Measurements from ENCODE around the gene DMD. TPM values are rescaled to one million over a fixed set of nuclear protein-coding genes. Genes with fewer than 3 reads are reported as not detected.

DMD gene
- total RNA-seq, 4 donors from 2014 or later, result 2.2 to 26.7 (median 7.8) TPM

GRCh38 chrX:31098079-31098478 lies 2113.3 kb downstream of the DMD start:
- DNase-seq, result no peak
- Histone ChIP-seq H3K36me3 (no peaks in the 10 kb centered on the region), H3K27me3 (no peaks in the 10 kb centered on the region), H3K4me1 (no peaks in the 10 kb centered on the region), H3K4me3 (no peak overlapping the region), H3K27ac (no peak overlapping the region), H3K9me3 (no peaks in the 10 kb centered on the region)
- 29 to 50% methylated on average over 1 to 3 of the region's 3 CpGs for WGBS, 2 donors
- intact Hi-C loops (cut with DNase I), result no loop called here
- TF ChIP-seq CTCF (IDR thresholded peaks at IDR 0.05), result no peak
- no peak for TF ChIP-seq POLR2A (IDR thresholded peaks at IDR 0.05)

GRCh38 chrX:31093639-31093975 lies 2117.7 kb downstream of the DMD start:
- Histone ChIP-seq H3K27ac (no peak overlapping the region), H3K36me3 (no peaks in the 10 kb centered on the region), H3K4me1 (no peaks in the 10 kb centered on the region), H3K9me3 (no peaks in the 10 kb centered on the region), H3K4me3 (no peak overlapping the region), H3K27me3 (no peaks in the 10 kb centered on the region)
- 60 to 86% methylated on average over 1 of the region's 4 CpGs for WGBS, 2 donors
- intact Hi-C loops (cut with DNase I), result no loop called here
- DNase-seq, result no peak
- TF ChIP-seq POLR2A (IDR thresholded peaks at IDR 0.05) (no peak), CTCF (IDR thresholded peaks at IDR 0.05) (no peak)

- DNase-seq, result no peak
- Histone ChIP-seq H3K36me3 (no peaks in the 10 kb centered on the region), H3K27ac (no peak overlapping the region), H3K27me3 (no peaks in the 10 kb centered on the region), H3K9me3 (no peaks in the 10 kb centered on the region), H3K4me1 (no peaks in the 10 kb centered on the region), H3K4me3 (no peak overlapping the region)
- intact Hi-C loops (cut with DNase I), result no loop called here
- WGBS, 2 donors, result 41 to 49% methylated on average over 3 of the region's 3 CpGs
- TF ChIP-seq CTCF (IDR thresholded peaks at IDR 0.05), result no peak
- TF ChIP-seq POLR2A (IDR thresholded peaks at IDR 0.05), result no peak
These were observed 2118.2 kb downstream of the DMD start for GRCh38 chrX:31092970-31093638.

GRCh38 chrX:31092476-31092875 lies 2118.9 kb downstream of the DMD start:
- no peaks in the 10 kb centered on the region for H3K36me3 ChIP-seq
- no peak for DNase-seq
- TF ChIP-seq POLR2A (IDR thresholded peaks at IDR 0.05) (no peak), CTCF (IDR thresholded peaks at IDR 0.05) (no peak)
- intact Hi-C loops (cut with DNase I), result no loop called here
- no peaks in the 10 kb centered on the region for H3K4me1 ChIP-seq
- no peaks in the 10 kb centered on the region for H3K27me3 ChIP-seq
- H3K27ac ChIP-seq, result no peak overlapping the region
- H3K9me3 ChIP-seq, result no peaks in the 10 kb centered on the region
- no peak overlapping the region for H3K4me3 ChIP-seq
- WGBS, 2 donors, result 27 to 28% methylated on average over 3 of the region's 3 CpGs

- Histone ChIP-seq H3K4me1 (no peaks in the 10 kb centered on the region), H3K36me3 (no peaks in the 10 kb centered on the region), H3K27ac (no peak overlapping the region), H3K27me3 (no peaks in the 10 kb centered on the region), H3K9me3 (no peaks in the 10 kb centered on the region), H3K4me3 (no peak overlapping the region)
- DNase-seq, result no peak
- intact Hi-C loops (cut with DNase I), result no loop called here
- TF ChIP-seq POLR2A (IDR thresholded peaks at IDR 0.05) (no peak), CTCF (IDR thresholded peaks at IDR 0.05) (no peak)
- 50 to 67% methylated on average over 1 of the region's 1 CpG for WGBS, 2 donors
These were observed 2119.5 kb downstream of the DMD start for GRCh38 chrX:31091819-31092218.
